HG03097 (cell line): ENCODE measurements around the gene EHD4.

ENCODE experiments used
- ATAC-seq: cut with Tn5 transposase; IDR thresholded peaks from one replicate; pipeline ENCODE4 v1.9.1; 2021; ENCODE audit not compliant: unreplicated experiment, low FRiP score

EHD4 gene

DNA sequence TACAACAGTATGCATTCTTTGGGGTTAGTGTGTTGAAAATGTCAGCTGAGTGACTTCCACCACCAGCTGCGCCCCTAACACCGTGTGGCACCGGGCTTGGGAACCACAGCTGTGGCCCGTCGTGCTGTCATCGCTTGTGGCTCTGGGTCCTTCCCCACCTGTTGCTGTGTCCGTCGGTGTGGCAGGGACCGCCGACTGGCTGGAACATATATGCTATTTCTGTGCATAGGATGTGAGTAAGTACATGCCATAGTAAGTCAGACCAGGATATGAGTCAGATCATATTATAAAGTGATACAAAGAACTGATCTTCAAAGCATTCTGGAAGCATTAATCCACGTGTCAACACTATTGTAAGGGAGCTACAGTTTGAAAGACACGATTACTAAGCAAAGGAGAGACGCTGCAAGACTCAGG, 31.9 kb downstream of the EHD4 start:
- ATAC-seq, result no peak

DNA sequence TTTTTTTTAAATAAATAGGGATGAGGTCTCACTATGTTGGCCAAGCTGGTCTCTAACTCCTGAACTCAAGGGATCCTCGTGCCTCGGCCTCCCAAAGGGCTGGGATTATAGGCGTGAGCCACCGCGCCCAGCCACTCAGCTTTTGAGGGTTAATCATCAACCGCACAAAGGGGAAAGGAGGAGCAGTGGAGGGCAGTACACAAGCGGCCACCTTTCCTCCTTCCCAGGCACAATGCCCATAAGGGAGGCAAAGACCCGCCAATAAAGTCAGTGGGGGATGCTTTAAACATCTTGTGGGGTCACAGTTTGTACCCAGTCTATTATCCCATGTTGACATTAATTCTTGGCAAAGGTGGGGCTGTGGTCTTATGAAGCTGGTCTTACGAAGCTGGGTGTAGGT, 32.4 kb downstream of the EHD4 start:
- ATAC-seq, result no peak

DNA sequence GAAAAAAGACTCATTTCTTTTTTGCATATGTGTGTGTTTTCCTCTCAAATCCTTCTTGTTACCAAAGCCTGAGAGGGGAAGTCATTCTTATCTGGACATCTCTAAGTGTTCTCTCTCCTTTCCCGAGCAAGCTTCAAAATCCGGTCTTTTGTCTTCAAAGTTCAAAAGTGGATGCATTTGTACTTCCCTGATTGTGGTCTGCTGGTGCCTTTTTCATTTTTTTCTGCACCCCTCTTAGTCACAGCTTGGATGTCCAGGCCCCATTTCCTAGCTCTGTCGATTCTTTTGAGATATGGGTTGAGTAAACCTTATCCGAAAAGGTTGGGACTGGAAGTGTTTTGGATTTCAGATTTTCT, 34.8 kb downstream of the EHD4 start:
- ATAC-seq, result no peak

DNA sequence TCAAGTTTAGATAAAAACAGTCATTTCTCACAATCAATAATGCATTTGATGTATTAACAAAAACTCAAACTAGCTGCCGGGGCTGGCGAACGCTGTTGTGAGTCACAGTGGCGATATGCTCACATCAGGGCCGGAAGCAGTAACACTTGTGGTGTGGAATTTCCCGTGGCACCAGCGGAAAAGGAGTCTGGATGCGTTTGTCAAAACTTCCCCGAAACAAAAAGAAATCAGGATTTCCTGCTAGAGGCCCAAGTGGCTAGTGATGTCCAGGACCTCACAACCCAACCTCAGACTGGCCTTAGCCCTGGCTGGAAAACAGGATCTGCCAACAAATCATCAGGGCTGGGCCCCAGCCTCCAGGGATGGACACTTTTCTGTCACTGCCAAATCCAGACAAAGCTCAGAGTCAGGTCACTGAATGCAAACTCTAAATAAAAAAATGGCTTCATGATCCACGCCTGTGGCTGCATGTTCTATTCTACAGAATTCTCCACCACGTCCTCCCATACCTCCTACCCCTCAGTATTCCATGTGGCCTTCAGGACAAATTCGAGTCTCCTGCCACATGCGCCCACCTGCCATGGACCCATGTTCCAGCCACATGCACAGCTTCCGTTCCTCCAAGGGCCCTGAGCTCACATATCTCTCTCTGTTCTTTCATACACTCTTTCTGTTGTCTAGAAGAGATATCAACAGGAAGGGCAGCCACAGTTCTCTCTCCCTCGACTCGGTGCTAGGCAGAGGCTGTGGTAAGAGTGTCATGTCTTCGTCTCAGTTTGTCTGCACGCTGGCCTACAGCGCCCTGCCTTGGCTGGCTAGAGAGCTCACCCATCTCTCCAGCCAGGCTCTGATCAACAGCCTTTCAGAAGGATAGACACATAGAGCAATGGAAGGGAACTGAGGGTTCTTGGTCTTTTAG, 35.4 kb downstream of the EHD4 start:
- peak; percentile 50 for ATAC-seq

DNA sequence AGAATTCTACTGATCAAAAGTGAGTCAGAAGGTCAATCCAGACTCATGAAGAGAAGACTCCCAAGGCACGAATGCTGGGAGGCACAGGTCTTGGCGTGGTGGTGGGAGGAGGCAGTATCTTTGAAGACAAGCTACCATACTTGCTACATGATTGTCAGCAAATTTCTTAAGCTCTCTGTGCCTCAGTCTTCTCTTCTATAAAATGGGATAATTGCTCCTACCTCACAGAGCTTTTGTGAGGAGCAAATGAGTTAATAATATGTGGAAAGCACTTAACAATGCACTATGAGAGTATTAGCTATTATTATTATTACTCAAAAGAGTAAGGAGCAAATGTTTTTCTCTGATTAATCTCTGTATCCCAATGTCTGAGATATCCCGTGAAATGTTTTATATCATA, 36.2 kb downstream of the EHD4 start:
- no peak for ATAC-seq

DNA sequence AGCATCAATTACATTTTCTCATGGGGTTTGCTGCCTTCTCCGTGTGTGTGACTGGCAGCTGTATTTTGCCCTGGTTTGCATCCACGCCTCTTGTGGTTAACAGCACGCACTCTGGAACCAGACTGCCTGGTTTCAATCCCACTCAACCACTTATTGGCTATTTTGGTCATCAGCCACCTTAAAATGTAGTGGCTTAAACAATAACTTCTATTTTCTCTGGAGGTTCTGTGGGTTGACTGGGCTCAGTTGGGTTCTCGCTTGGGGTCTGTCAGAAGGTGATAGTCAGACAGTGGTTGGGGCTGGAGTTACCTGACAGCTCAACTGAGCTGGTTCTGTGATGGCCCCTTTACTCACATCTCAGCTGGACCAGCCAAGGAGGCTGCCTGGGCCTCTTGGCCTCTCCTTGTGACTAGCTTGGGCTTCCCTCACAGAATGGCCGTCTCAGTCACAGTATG, 36.8 kb downstream of the EHD4 start:
- no peak for ATAC-seq

DNA sequence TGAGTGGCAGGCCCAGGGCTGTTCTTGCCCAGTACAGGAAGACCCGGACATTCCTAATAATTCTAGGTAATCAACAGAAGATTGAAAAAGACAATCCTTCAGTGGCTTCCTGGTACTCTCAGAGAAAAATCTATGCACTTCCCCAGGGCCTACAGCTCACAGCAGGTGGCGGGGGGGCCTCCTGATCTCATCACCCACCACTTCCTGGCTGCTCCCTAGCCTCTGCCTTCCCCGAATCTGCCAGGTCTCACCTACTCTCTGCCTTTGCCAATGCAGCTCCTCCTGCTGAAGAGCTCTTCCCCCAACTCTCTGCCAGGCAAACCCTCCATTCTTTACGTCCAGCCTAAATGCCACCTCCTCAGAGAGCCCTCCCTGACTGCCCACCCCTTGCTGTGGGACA, 37.5 kb downstream of the EHD4 start:
- no peak for ATAC-seq

DNA sequence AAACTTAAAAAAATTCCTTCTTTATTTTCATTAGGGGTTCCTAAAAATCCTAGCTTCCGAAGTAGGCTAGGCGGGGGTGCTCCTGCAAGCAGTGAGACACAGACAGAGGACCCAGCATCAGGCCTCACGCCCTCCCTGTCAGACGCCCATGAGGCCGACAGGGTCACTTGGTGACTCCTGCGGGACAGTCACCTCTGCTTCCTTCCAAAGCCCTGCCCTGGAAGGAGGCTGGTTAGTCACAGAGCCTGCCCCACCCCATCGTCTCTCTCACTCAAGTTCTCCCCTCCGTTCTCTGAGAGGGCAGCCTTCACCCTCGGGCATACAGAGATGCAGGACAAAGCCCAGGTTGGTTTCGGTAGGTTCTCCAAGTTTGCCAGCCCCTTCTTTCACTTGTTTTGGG, 38.6 kb downstream of the EHD4 start:
- ATAC-seq, result no peak

DNA sequence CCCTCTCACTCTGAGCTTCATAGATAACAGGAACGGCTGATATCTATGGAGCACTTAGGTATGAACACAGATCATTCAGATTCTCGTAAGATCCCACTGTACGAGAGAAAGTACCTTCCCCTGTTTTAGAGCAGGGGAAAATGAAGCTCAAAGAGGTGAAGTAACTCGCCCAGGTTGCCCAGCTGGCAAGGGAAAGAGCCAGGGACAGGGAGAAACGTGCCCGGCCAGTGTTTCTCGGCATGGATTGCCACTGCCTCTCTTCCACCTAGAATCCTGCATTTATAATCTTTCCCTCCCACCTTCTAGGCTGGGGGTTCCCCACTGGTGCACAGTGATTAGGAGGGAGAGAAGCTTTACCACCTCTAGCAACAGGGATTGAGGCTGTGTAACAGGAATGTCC, 39.0 kb downstream of the EHD4 start:
- no peak for ATAC-seq

DNA sequence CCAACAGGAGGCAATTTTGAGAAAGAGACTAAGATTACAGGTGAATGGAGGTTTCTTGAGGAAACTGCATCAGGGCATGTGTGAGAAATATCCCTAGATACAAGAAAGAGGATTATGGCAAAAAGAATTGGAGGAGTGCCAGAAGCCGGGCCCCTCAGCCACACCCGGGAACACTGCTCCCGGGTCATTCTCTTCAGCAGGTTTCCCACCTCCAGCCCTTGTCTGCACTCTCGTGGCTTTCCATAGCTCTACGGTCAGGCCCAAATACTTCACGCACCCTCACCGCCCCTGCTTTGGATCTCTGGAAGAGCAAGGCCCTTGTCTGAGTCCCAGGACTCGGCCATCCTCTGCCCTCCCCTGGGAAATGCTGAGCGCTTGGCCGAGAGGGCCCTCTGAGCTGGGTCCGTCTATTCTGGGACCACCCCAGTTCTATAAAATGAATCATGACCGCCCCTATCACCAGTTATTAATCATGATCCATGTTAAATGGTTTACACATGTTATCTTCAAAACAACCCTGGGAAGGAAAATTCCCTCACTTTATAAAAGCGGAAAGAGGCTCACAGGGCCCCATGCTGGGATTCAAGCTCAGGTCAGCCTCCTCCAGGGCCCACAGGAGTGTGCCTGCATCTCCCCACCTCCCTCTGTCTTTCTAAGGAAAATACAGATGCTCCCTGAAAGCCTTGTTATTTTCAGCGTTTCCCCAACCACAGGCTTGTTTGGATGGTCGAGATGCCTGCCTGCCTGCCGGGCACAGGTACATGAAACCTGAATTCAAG, 39.7 kb downstream of the EHD4 start:
- ATAC-seq, result no peak

DNA sequence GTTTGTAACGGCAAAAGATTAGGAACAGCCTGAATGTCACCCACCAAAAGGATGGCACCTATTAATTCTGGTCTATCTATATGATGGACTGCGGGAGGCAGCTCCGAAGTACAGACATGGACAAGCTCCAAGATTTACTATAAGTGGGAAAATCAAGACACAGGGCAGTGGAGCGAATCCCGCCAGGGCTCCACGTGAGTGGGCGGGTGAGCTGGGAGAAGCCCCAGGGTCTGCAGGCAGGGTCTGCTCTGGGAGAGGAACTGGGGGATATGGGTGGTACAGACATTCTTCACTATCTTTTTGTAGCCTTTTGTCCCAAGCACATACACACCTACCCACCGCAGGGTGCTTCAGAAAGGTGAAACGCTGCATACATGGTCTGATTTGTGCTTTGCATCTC, 40.3 kb downstream of the EHD4 start:
- ATAC-seq, result no peak

DNA sequence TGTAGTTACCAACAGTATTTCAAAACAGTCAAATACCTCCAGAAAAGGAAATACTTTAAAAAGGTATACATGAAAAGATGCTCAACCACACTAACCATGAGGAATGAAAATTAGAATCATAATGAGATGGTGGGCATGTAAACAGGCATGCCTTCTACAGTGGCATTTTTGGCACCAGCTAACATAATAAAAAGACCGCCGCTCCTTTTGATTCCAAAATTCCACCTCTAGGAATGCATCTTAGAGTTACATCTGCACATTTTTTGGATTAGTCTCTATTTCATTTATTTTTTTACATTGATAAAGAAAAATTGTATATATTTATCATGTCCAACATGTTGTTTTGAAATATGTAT, 41.5 kb downstream of the EHD4 start:
- ATAC-seq, result no peak

DNA sequence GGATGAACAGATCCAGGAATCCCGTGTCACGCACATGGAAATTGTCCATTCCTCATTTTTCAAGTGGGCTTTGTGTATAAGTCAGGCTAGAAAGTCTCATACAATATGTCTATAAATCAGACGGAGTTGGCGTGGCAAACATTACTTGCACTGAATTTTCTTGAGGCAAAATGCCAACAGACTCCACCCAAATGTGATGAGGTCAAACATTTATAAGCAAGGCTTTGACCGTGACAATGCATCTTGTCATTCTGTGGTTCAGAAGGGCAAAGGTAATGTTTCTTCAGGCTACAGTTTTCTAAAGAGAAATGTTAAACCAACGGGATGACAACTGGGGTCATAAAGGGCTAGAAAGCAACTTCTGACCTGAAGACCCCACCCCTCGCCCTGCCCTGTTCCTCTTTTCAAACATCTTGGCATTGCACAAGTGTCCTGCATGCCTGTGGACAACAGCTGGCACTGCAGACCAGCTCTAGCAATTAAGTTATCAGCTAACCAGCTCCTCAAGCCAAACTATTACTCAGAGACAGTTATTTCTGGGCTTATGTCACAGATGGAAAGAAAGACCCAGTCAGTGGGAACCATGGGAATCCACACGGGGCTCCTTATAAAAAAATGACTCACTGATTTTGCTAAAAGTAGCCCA, 42.0 kb downstream of the EHD4 start:
- ATAC-seq, result no peak

DNA sequence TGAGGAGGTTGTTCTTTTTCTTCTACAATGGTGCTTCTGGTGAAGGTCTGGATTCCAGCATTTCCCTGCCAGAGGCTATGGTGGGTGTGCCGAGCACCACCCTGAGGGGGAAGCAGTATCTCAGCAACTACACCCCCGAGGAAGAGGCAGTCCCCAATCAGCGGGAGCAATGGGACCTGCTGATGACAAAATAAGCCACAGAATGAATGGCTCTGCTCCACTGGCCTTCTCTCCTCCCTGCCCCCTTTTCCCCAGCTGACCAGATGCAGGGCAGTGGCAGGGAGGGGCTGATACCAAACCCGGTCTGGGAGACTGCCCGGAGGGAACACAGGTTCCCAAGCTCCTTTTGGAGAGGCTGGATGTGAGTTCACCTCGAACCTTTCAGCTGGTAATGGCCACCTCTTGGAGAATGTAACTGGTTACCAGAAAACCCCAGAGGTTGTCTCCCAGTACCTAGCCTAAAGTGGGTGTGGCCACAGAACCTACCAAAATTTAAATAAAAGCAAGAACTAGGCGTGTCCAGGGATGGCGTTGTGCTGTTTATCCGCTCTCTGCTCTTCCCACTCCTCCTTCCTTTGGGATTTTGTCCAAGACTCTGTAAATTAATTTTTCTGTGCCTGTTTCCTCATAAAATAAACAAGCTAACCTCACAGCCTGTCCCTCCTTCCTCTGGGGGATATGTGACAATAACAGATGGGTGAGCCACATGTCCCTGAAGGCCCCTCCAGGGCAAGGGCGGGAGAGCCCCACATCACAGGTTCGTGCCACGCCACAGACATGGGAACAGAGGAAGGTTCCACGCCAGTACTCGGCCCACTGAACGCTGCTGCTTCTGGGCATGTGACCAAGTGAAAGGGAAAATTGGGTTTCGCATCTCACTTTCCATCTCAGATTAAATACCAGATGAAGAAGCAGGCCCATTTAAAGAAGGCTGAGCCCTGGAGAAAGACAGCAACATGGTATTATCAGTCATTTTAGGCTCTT, 43.4 kb downstream of the EHD4 start:
- ATAC-seq, result no peak

DNA sequence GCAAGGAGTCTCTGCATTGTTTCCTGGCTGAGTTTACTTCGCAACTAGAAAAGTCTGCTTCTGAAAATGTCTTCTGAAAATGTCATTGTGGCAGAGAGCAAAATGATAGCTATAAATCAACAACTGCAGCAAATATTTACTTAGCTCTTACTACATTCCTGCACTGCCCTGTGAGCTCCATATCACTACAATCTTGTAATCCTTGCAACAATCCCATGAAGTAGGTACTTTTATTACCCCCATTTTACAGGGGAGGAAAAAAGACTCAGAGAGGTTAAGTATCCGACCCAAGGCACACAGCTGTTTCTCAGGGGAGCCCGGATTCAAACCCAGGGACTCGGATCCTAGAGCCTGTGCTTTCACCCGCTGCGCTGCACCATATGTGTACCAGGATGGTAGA, 44.3 kb downstream of the EHD4 start:
- ATAC-seq, result no peak

DNA sequence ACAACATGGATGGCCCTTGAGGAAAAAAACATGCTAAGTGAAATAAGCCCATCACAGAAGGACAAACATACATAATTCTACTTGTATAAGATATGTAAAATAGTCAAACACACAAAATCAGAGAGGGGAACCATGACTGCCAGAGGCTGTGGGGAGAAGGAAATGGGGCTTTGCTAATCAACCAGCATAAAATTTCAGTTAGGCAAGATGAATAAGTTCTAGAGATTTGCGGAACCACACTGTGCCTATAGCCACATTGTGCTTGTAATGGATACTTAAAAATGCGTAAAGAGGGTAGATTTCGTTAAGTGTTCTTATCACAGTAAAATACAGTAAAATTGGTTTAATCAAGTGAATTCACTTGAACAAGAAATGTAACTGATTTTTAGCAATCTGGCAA, 44.8 kb downstream of the EHD4 start:
- no peak for ATAC-seq

DNA sequence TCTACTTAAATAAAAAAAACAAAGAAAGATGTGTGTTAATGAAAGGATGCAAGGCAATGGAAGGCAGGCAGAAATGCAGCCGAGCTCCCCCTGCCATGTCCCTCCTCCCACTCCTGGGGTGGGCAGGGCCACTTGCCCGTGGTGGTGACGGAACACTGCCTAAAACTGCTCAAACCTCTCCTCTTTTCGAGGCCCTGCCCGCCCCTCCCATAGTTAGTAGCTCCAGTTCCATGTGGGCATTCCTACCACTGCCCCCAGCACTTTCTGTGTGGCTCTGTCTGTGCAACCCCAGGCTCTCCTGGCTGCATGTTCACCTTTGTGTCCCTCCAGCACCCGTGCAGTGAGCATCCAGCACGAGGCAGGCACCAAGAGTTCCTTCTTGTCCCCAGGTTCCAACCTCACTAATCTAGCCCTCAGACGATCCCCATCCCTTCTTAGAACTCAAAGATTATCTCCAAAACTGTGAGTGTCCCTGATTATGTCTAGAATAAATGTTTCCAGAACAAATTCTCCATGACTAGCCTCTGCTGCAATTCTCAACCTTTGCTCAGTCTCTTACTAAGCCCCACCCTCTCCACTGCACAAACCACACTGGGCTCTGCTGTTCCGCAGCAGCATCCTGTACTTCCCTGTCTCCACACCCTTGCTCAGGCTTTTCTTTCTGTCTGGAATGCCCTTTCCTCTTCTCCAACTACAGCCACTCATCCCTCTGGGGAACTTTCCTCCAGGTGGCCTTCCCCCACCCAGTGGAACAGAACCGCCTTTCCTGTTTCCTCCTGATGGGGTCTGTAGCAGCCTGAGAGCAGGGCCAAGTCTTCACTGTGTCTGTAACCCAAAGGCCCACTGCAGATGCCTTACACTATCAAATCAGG, 45.9 kb downstream of the EHD4 start:
- ATAC-seq, result no peak

DNA sequence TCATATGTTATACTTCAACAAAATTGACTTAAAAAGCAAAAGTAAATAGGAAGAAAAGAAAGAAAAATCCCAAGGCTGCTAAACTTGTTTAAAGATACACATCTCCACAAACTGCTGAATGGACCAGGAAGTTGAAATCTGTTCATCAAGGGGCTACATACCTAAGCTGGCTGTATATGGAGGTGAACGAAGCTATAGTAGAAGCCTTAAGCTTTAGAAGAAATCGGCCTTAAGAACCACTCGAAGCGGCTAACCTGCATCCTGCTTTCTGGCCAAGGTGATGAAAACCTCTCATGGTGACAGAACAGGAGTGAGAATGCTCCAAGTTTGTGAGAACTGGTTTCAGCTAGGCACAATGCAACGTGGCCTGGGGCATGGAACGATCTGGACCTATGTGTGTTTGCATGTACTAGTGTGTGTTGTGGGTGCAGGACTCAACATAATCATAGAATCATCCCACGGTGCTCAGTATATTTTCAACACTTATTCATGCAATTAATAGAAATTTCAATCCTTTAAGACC, 47.2 kb downstream of the EHD4 start:
- no peak for ATAC-seq

DNA sequence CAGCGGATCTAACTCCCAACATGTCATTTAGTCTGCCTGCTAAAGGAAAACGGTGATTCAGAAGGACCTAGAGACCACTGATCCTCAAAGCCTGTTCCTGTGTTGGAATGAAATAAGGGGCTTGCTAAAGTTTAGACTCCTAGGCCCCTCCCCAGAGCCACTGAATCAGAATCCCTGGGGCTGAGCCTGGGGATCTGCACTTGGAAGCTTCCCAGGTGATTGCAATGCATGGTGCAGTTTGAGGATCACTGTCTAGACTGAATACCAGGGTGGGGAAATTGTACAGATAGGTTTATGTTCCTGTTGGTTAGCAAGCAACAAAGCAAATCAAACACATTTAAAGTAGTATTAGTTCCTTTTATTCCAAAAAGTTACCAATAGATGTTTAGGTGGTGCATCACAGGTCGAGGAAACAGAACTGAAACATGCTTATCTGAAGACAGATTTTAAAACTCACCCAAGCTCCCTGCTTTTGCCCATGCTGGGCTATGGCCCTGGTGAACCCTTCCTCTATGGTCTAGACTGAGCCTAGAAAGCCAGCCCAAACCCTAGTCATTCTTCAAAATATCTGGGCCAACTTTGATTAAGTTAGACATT, 48.9 kb downstream of the EHD4 start:
- no peak for ATAC-seq
